Ascending aorta (tissue), 2 donors: ENCODE data around the gene TLX3. TPM values are rescaled to one million over a fixed set of nuclear protein-coding genes. Genes with fewer than 3 reads are reported as not detected.

Source experiments
- DNase-seq, 2 donors: peaks; one replicate each; pipeline ENCODE4 v3.0.0-alpha.2; 2019; ENCODE audit warnings: low spot score in 2 of 2
- H3K27ac ChIP-seq, 2 donors: fragments of 200-600 bp; sonication (generic); one replicate each; pipeline ENCODE4 v1.5.1; 2016 to 2017; ENCODE audit warnings: mild to moderate bottlenecking in 1 of 2
- H3K27me3 ChIP-seq: fragments of 200-600 bp; sonication (generic); one replicate; pipeline ENCODE4 v1.5.1; 2017
- H3K36me3 ChIP-seq, 2 donors: fragments of 200-600 bp; sonication (generic); one replicate each; pipeline ENCODE4 v1.5.1; 2016
- H3K4me1 ChIP-seq, 2 donors: fragments of 200-600 bp; sonication (generic); one replicate each; pipeline ENCODE4 v1.5.1; 2016 to 2017; ENCODE audit warnings: mild to moderate bottlenecking in 1 of 2
- H3K4me3 ChIP-seq, 2 donors: fragments of 200-600 bp; sonication (generic); one replicate each; pipeline ENCODE4 v1.5.1; 2016 to 2017; ENCODE audit warnings: mild to moderate bottlenecking in 1 of 2
- H3K9me3 ChIP-seq, 2 donors: fragments of 200-600 bp; sonication (generic); one replicate each; pipeline ENCODE4 v1.5.1; 2016
- intact Hi-C: fragments of 100-400 bp; cut with DNase I; formaldehyde crosslinking; loops from one replicate; pipeline ENCODE4 v1.15.1; 2023
- total RNA-seq: library from RNA; depleted of rRNA; stranded (reverse); fragments of >200 nt; gene quantifications from one replicate; pipeline ENCODE4 v1.1.0, GENCODE V29; 2016
- TF ChIP-seq, protein P1 (sequence below), 3 experiments: fragments of 200-600 bp in 2 of 3; fragments of 450-650 bp in 1 of 3; sonication (generic) in 2 of 3; IDR thresholded peaks; one replicate each; pipeline ENCODE4 v1.5.1; 2016 to 2019; ENCODE audit warnings: antibody characterized with exemption in 3 of 3, mild to moderate bottlenecking in 1 of 3, moderate library complexity in 1 of 3

The TLX3 gene
- total RNA-seq, 1 donor from 2014 or later: not detected

- no peaks in the 10 kb centered on the region for H3K27me3 ChIP-seq
- H3K4me1 ChIP-seq: no peaks in the 10 kb centered on the region
- H3K27ac ChIP-seq: no peak overlapping the region
- TF ChIP-seq, protein P1, sequence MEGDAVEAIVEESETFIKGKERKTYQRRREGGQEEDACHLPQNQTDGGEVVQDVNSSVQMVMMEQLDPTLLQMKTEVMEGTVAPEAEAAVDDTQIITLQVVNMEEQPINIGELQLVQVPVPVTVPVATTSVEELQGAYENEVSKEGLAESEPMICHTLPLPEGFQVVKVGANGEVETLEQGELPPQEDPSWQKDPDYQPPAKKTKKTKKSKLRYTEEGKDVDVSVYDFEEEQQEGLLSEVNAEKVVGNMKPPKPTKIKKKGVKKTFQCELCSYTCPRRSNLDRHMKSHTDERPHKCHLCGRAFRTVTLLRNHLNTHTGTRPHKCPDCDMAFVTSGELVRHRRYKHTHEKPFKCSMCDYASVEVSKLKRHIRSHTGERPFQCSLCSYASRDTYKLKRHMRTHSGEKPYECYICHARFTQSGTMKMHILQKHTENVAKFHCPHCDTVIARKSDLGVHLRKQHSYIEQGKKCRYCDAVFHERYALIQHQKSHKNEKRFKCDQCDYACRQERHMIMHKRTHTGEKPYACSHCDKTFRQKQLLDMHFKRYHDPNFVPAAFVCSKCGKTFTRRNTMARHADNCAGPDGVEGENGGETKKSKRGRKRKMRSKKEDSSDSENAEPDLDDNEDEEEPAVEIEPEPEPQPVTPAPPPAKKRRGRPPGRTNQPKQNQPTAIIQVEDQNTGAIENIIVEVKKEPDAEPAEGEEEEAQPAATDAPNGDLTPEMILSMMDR (IDR thresholded peaks at IDR 0.05): no peak
- DNase-seq: no peak
- intact Hi-C loops: loop anchor here (5.0 kb wide), 1 partner anchor 128 kb away; no protein-coding TSS in a partner anchor
- H3K9me3 ChIP-seq: no peaks in the 10 kb centered on the region
- no peak overlapping the region for H3K4me3 ChIP-seq
- H3K36me3 ChIP-seq: no peaks in the 10 kb centered on the region
Observed at GRCh38 chr5:171335616-171336015, 26.6 kb downstream of the TLX3 start.

- Histone ChIP-seq H3K4me3 (peak overlapping the region; percentile 1 to 17), H3K4me1 (no peaks in the 10 kb centered on the region), H3K27ac (no peak overlapping the region), H3K9me3 (no peaks in the 10 kb centered on the region), H3K36me3 (no peaks in the 10 kb centered on the region), H3K27me3 (no peaks in the 10 kb centered on the region)
- TF ChIP-seq, protein P1 (IDR thresholded peaks at IDR 0.05): peak in 2 of 3 experiments; percentile 26 to 52
- intact Hi-C loops: loop anchor here (5.0 kb wide), 1 partner anchor 129 kb away; no protein-coding TSS in a partner anchor
- DNase-seq: no peak
Observed at GRCh38 chr5:171336521-171337209, 27.6 kb downstream of the TLX3 start.

DNA sequence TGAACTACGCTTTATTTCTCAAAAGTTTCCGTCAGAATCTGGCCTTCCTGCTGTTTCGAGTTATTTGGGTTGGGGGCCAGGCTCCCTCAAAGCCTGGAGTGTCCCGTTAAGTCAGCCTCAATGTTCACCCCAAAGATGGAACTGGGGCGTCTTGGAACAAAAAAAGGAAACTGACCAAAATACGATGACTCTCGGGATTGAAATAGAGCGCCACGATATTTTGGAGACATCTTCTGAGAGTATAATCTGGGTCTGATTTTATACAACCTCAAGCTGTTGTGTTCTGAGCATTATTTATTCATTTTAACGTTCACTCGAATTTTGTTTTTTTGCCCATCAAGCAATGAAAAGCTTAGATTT is 28.1 kb downstream of the TLX3 start:
- intact Hi-C loops: loop anchor here (5.0 kb wide), 1 partner anchor 130 kb away; no protein-coding TSS in a partner anchor
- H3K9me3 ChIP-seq: no peaks in the 10 kb centered on the region
- H3K4me3 ChIP-seq: peak overlapping the region; percentile 1 to 17
- H3K27ac ChIP-seq: no peak overlapping the region
- TF ChIP-seq, protein P1 (IDR thresholded peaks at IDR 0.05): no peak
- no peaks in the 10 kb centered on the region for H3K36me3 ChIP-seq
- H3K27me3 ChIP-seq: no peaks in the 10 kb centered on the region
- H3K4me1 ChIP-seq: no peaks in the 10 kb centered on the region
- DNase-seq: no peak

- Histone ChIP-seq H3K27ac (no peak overlapping the region), H3K36me3 (no peaks in the 10 kb centered on the region), H3K27me3 (no peaks in the 10 kb centered on the region), H3K4me1 (no peaks in the 10 kb centered on the region), H3K4me3 (no peak overlapping the region), H3K9me3 (no peaks in the 10 kb centered on the region)
- TF ChIP-seq, protein P1 (IDR thresholded peaks at IDR 0.05): no peak
- DNase-seq: no peak
- intact Hi-C loops: loop anchor here (10.0 kb wide), 1 partner anchor 595 kb away; no protein-coding TSS in a partner anchor
Observed at GRCh38 chr5:171340042-171340441, 31.0 kb downstream of the TLX3 start.

GRCh38 chr5:171340491-171340890 is 31.4 kb downstream of the TLX3 start:
- TF ChIP-seq, protein P1 (IDR thresholded peaks at IDR 0.05): no peak
- intact Hi-C loops: loop anchor here (10.0 kb wide), 1 partner anchor 596 kb away; no protein-coding TSS in a partner anchor
- no peak for DNase-seq
- H3K36me3 ChIP-seq: no peaks in the 10 kb centered on the region
- no peaks in the 10 kb centered on the region for H3K27me3 ChIP-seq
- no peaks in the 10 kb centered on the region for H3K9me3 ChIP-seq
- H3K4me1 ChIP-seq: no peaks in the 10 kb centered on the region
- H3K4me3 ChIP-seq: no peak overlapping the region
- no peak overlapping the region for H3K27ac ChIP-seq
